Stimulated activated CD4-positive, alpha-beta T cell treated with anti-CD3 and anti-CD28 coated beads, Interleukin-12 subunit alpha, Interleukin-12 subunit beta, amount 100 ng/mL, for 48 hours (primary cell): ENCODE results near the gene FBXL16.
A peak's percentile ranks its signal among the peaks of the same experiment; 100 is the strongest.

Experiments
- DNase-seq, 3 donors: peaks; one replicate each; pipeline ENCODE4 v3.0.0-alpha.2; 2020; ENCODE audit warnings: low read depth in 2 of 3, low spot score in 1 of 3

FBXL16 gene

DNA sequence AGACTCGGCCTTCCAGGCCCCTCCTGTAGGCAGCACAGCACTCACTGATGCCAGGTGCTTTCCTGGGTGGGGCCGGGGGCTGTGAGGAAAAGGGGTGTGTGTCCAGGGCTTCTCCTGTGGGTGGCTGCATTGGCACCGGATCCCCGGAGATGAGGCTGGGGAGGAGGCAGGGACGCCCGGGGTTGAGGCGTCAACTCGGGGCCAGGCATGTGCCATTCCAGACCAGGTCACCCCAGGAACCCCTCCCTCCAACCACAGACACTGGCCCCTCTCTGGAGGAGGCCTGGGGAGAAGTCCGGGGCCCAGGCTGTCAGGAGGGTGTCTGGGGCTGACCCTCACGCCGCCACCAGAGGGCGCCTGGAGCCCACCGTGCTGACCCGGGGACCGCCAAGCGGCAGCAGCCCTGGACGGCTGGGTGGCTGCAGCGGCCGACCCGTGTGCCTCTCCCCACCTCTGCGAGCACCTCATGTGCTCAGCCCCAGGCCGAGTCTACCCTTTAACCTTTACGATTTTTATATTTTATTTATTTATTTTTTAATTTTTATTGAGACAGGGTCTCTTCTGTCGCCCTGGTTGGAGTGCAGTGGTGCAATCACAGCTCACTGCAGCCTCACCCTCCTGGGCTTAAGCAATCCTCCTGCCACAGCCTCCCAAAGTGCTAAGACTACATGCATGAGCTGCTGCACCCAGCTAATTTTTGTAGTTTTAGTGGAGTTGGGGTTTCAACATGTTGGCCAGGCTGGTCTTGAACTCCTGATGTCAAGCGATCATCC is 6.1 kb upstream of the FBXL16 start:
- DNase-seq = peak; percentile 47 to 75 (median 70)

- DNase-seq = no peak
These were observed 5.5 kb upstream of the FBXL16 start for GRCh38 chr16:711084-711483.

GRCh38 chr16:710500-711075 is 5.0 kb upstream of the FBXL16 start:
- no peak for DNase-seq

DNA sequence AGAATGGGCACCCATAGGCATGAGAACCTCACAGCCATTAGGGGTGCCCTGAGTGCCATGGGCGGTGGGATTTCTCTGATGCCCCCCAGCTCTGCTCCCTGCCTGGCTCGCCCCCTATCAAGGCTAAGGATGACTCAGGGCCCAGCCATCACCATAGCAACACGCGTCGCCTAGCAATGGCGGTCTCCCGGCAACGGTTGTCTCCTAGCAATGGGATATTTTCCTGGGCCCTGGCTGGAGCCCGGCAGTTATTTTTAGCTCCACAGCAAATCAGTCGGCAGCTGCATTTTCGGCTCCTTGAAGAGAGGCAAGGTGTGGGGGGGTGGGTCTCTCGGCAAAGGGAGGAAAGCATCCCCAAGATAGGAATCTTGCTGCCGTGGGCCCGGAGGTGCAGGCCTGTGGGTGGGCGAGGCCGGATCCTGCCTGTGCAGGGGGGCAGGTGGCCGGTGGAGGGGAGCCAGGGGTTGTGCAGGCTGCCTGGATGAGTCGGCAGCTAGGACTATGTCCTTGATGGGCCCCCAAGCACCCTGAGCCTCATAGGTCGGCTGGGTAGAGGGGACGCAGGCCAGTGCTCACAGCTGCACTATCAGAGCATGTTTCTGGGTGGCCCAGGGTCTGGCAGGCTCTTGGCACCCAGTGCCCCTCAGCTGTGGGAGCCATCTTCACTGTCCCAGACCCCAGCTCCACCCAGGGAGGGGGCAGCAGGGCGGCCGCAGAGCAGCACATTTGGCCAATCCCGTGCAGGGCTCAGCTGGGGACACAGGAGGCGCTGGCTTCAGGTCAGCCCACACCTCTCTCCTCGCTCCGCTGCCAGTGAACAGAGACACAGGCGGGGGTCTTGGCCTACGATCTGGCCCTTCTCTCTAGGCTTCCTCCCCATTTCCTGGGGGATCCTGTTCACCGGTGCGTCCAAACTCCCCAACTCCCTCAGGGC is 4.2 kb upstream of the FBXL16 start:
- DNase-seq = no peak

- DNase-seq = no peak
These were observed 3.4 kb upstream of the FBXL16 start for GRCh38 chr16:708959-709358.

GRCh38 chr16:708019-708418 is 2.4 kb upstream of the FBXL16 start:
- no peak for DNase-seq

DNA sequence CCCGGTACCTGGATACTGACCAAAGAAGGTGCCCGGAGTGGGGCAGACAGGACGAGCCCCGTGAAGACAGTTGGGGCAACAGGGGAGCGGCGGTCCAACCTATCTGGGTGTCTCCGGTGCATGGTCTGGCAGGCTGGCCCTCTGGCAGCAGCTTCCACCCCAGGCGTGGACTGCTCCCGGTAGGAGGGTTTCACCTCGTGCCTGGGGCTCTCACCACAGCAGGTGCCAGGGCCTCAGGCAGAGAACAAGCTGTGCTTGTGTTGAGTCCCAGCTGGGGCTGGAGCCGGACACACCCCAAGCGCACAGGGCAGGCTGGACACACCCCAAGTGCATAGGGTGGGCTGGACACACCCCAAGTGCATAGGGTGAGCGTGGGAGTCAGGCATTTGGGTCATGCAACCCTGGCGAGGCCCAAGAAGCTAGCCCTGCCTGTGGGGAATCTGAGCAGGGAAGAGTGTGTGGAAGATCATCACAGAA is 1.5 kb upstream of the FBXL16 start:
- no peak for DNase-seq

GRCh38 chr16:706189-707061 is 824 bp upstream of the FBXL16 start:
- DNase-seq = no peak

DNA sequence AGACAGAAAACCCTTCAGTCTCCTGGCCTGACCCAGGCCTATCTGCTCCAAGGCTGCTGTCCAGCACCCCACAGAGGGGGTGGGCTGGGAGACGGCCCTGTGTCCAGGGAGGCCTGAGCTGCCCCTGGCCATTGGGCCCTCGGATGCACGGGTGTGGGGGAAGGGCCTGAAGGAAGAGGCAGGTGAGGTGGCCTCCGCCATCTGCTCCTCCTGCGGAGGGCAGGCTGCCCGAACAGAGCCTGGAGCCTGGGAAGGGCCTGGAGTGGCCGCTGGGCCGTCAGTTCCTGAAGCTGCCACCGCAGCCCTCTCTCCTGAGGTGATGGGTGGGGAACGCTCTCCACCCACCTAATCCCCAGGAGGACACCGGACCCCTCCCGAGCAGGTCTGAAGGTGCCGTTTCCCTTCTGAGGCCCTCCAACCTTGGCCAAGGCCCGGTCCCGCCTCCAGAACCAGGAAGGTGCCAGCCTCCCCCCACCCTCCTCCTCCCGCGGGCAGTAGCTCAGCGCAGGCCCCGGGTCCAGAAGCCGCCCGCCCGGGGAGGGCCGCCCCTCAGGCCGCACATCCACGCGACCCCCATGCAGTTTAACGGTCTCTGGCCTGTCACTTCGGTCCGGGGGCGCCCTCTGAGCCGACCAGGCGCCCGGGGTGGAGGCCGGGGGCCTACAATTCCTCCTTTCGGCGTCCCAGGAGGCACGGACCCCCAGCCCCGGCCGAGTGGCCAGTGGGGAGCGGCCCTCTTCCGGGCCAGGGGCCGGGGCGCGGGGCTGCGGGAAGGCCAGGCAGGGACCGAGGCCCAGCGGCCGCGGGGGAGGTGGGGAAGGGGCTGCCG is 835 bp downstream of the FBXL16 start:
- no peak for DNase-seq

DNA sequence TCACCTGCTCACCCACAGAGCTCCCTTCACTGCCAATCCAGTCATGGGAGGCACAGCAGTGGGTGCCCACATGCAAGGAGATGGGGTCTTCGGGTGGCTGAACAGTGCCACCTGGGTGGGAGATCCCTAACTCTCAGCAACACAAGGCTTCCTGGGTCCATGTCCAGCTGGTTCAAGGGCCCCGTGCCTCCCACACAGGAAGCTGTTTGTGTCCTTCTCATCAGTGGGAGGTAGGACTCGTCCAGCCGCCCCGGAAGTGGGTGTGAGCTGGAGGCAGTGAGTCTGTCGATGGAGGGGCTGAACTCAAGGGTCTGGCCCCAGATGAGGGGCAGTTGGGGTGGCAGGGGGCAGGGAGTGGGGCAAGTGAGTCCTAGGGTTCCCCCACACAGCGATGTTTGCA is 1.6 kb downstream of the FBXL16 start:
- DNase-seq = no peak

- DNase-seq = no peak
These were observed 2.2 kb downstream of the FBXL16 start for GRCh38 chr16:703406-703805.

DNA sequence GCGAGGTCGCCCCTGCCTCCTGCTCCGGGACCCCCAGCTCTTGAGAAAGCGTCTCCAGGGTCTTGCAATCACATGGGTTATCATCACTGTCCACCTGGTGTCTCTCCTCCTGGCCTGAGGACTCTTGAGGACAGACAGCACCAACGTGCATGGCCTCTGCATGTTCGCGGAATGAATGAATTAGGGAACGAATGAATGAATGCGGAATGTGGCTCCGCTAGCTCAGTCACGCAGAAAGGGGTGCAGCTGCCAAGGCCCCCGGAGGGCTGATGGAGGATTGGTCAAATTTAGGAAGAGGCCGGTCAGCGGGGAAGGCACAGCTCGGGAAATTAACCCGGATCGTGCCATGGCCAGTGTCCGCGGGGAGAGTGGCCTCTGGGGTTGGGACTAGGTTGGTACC is 3.3 kb downstream of the FBXL16 start:
- DNase-seq = no peak

- DNase-seq = no peak
These were observed 4.7 kb downstream of the FBXL16 start for GRCh38 chr16:700684-701584.

DNA sequence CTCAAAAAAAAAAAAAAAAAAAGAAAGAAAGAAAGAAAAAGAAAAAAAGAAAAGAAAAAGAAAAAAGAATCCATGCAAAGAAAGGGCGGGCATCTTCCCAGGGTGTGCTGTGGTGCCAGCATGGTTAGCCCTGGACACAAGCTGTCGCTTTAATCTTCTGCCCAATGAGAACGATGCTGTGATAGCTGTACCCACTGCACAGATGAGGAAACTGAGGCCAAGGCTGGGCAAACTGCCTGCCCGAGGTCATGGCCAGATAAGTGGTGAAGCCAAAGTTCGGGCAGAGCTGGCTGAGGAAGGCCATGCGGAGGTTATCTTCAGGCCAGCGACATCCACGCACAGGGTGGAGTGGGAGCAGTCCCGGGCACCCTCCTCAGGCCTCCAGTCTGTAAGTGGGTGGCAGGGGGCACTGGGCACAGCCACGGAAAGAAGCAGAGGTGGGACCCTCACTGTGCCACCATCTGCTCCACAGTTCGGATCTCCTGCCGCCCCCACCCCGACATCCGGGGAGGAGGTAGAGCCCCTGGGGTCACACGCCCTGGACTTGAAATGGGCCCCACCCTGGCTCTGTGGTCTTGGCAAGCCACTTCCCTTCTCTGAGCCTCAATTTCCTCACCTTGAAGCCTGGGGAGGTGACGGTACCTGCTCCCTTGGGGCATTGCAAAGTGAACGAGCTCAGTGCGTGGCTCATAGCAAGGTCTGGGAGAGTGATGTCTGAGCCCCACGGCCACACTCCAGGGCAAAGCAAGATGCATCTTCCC is 6.5 kb downstream of the FBXL16 start:
- no peak for DNase-seq

DNA sequence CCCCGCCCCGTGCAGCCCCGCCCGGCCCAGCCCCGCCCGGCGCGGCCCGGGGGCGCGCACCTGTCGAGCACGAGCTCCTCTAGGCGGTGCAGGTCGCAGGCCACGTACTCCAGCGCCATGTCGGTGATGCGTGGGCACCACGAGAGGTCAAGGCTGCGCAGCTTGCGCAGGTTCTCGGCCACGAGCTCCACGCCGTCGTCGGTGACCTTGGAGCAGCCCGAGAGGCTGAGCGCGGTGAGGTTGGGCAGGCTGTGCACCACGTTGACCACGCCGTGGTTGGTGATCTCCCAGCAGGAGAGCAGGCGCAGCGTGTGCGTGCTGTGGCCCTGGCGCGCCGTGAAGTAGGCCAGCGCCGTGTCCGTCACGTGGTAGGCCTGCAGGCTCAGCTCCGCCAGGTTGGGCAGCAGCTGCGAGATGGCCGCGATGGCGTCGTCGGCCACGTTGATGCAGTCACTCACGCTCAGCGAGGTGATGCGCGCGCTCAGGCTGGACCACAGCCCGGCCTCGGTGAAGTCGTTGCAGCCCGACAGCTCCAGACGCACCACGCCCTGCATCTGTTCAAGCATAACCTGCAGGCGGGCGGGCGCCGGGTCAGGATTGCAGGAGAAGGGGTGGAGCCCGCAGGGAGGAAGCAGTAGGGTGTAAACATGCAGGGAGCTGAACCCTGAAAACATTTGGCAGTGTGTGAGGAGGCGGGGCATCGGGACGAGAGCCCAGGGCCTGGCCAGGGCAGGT is 10.1 kb downstream of the FBXL16 start:
- DNase-seq = peak; percentile 40 to 60 (median 53)

DNA sequence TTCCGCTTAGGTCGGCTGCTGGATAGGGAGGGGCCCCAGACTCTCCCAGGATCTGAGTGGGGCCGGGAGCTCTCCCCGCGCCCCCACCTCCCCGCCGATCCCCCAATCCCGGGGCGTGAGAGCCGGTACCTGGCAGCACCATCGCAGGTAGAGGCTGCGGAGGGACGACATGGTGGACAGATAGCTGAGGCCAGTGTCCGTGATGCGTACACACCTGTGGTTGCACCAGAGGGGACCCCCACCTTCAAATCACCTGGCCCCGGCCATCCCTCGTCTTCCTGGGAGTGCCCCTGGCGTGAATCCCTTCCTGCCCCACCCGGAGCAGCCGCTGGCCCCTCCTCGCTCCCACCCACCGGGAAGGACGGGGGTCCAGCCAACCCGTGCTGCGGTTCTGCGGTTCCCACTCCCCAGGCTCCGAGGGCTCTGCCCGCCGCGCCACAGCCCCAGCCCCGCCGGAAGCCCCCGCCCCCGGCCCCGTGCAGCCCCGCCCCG is 10.7 kb downstream of the FBXL16 start:
- DNase-seq = no peak

GRCh38 chr16:694187-694862 is 11.3 kb downstream of the FBXL16 start:
- DNase-seq = no peak
